IMR-90 (cell line): ENCODE measurements around the gene RPN1.
A peak's percentile ranks its signal among the peaks of the same experiment; 100 is the strongest.

Source experiments
- BHLHE40 ChIP-seq: fragments of 150-350 bp; IDR thresholded peaks from 2 replicates; pipeline ENCODE4 v1.6.1; 2016; ENCODE audit warnings: mild to moderate bottlenecking, low read depth, low read length
- CEBPB ChIP-seq: IDR thresholded peaks from 2 replicates; pipeline ENCODE4 v1.6.1; 2012; ENCODE audit warnings: low read depth, low read length, improper control_type of control experiment
- CTCF ChIP-seq: conservative IDR thresholded peaks from 2 replicates; pipeline ENCODE4 v1.5.1; 2012; ENCODE audit warnings: mild to moderate bottlenecking, low read depth, low read length, improper control_type of control experiment
- FOS ChIP-seq: fragments of 150-350 bp; IDR thresholded peaks from 2 replicates; pipeline ENCODE4 v1.6.1; 2016; ENCODE audit warnings: low read depth, low read length
- MAFK ChIP-seq: IDR thresholded peaks from 2 replicates; pipeline ENCODE4 v1.6.1; 2012; ENCODE audit warnings: low read depth, low read length, improper control_type of control experiment
- MAZ ChIP-seq: IDR thresholded peaks from 2 replicates; pipeline ENCODE4 v1.6.1; 2012; ENCODE audit warnings: low read depth, mild to moderate bottlenecking, low read length, improper control_type of control experiment, moderate library complexity, borderline replicate concordance
- POLR2A ChIP-seq: IDR thresholded peaks from 2 replicates; pipeline ENCODE4 v1.6.1; 2012; ENCODE audit warnings: mild to moderate bottlenecking, low read depth, low read length
- RAD21 ChIP-seq: IDR thresholded peaks from 2 replicates; pipeline ENCODE4 v1.6.1; 2012; ENCODE audit warnings: low read length, improper control_type of control experiment
- RFX5 ChIP-seq: IDR thresholded peaks from 2 replicates; pipeline ENCODE4 v1.8.0; 2012; ENCODE audit warnings: low read depth, mild to moderate bottlenecking, low read length, moderate library complexity
- SMC3 ChIP-seq: fragments of 150-350 bp; IDR thresholded peaks from 2 replicates; pipeline ENCODE4 v1.6.1; 2016; ENCODE audit warnings: low read depth, mild to moderate bottlenecking, antibody characterized with exemption, low read length, moderate library complexity
- TF ChIP-seq, protein P1 (sequence below): fragments of 150-350 bp; IDR thresholded peaks from 2 replicates; pipeline ENCODE4 v1.6.1; 2017; ENCODE audit warnings: mild to moderate bottlenecking, antibody characterized with exemption, low read length, low read depth

- no peak for TF ChIP-seq CTCF
- TF ChIP-seq, protein P1, sequence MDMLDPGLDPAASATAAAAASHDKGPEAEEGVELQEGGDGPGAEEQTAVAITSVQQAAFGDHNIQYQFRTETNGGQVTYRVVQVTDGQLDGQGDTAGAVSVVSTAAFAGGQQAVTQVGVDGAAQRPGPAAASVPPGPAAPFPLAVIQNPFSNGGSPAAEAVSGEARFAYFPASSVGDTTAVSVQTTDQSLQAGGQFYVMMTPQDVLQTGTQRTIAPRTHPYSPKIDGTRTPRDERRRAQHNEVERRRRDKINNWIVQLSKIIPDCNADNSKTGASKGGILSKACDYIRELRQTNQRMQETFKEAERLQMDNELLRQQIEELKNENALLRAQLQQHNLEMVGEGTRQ: no peak
- no peak for TF ChIP-seq BHLHE40
- TF ChIP-seq MAFK: no peak
- TF ChIP-seq POLR2A: no peak
- no peak for TF ChIP-seq RAD21
- TF ChIP-seq MAZ: no peak
- no peak for TF ChIP-seq SMC3
- TF ChIP-seq CEBPB: peak; percentile 74
- no peak for TF ChIP-seq RFX5
- TF ChIP-seq FOS: no peak
These were observed 16.5 kb downstream of the RPN1 start for GRCh38 chr3:128634075-128634611.
